HL-60 (cell line): Measurements from ENCODE around the gene TTN.
"Not testable (repeated sequence)": the region's sequence is repeated elsewhere in the genome, so short reads cannot be mapped to it uniquely, and the experiment has no call there.

Experiments
- DNase-seq, 2 experiments: peaks; one replicate each; pipeline ENCODE4 v3.0.0-alpha.2; 2010 to 2020; ENCODE audit warnings: low read depth in 1 of 2, low spot score in 1 of 2
- H3K27ac ChIP-seq: fragments of 250-450 bp; sonication (Bioruptor Pico); replicated peaks from 2 replicates; pipeline ENCODE4 v1.5.1; 2020; ENCODE audit warnings: mild to moderate bottlenecking, moderate library complexity
- H3K27me3 ChIP-seq: fragments of 250-450 bp; sonication (Bioruptor Pico); 2 replicates; pipeline ENCODE4 v1.5.1; 2021; ENCODE audit warnings: mild to moderate bottlenecking, moderate library complexity; ENCODE audit not compliant: insufficient read depth, poor library complexity, severe bottlenecking
- H3K4me3 ChIP-seq: replicated peaks from 2 replicates; pipeline ENCODE4 v1.5.1; 2011; ENCODE audit warnings: mild to moderate bottlenecking, control low read depth, low read length; ENCODE audit not compliant: insufficient read depth
- CTCF ChIP-seq: IDR thresholded peaks from one replicate; pipeline ENCODE4 v1.5.1; 2011; ENCODE audit warnings: low read length, control low read depth, inconsistent platforms; ENCODE audit not compliant: insufficient read depth
- GABPA ChIP-seq: IDR thresholded peaks from 2 replicates; pipeline ENCODE4 v1.6.1; 2012; ENCODE audit warnings: low read depth
- POLR2AphosphoS5 ChIP-seq: IDR thresholded peaks from 2 replicates; pipeline ENCODE4 v1.6.1; 2012; ENCODE audit warnings: low read depth
- REST ChIP-seq: IDR thresholded peaks from 2 replicates; pipeline ENCODE4 v1.6.1; 2012; ENCODE audit warnings: low read depth; ENCODE audit not compliant: insufficient replicate concordance
- SPI1 ChIP-seq: IDR thresholded peaks from 2 replicates; pipeline ENCODE4 v1.6.1; 2012; ENCODE audit warnings: low read depth, mild to moderate bottlenecking, borderline replicate concordance

The TTN gene

GRCh38 chr2:178528647-178529046 lies 278.6 kb downstream of the TTN start:
- no peak overlapping the region for H3K4me3 ChIP-seq
- no peak for DNase-seq
- no peaks in the 10 kb centered on the region for H3K27me3 ChIP-seq
- TF ChIP-seq CTCF (no peak), SPI1 (no peak), POLR2AphosphoS5 (no peak), GABPA (no peak), REST (no peak)
- peak overlapping the region; percentile 86 for H3K27ac ChIP-seq

GRCh38 chr2:178527592-178527991 lies 279.6 kb downstream of the TTN start:
- Histone ChIP-seq H3K4me3 (no peak overlapping the region), H3K27ac (no peak overlapping the region), H3K27me3 (no peaks in the 10 kb centered on the region)
- no peak for TF ChIP-seq CTCF
- TF ChIP-seq SPI1, result no peak
- no peak for TF ChIP-seq GABPA
- TF ChIP-seq REST, result no peak
- no peak for TF ChIP-seq POLR2AphosphoS5
- DNase-seq, result no peak

- TF ChIP-seq SPI1, result no peak
- no peak for TF ChIP-seq POLR2AphosphoS5
- no peak for TF ChIP-seq GABPA
- TF ChIP-seq CTCF, result no peak
- TF ChIP-seq REST, result no peak
- H3K27me3 ChIP-seq, result no peaks in the 10 kb centered on the region
- H3K4me3 ChIP-seq, result no peak overlapping the region
- no peak for DNase-seq
- no peak overlapping the region for H3K27ac ChIP-seq
Observed at GRCh38 chr2:178526256-178526655, 281.0 kb downstream of the TTN start.

GRCh38 chr2:178525460-178525859 lies 281.8 kb downstream of the TTN start:
- not testable (repeated sequence) for H3K27me3 ChIP-seq, H3K4me3 ChIP-seq, DNase-seq, H3K27ac ChIP-seq

GRCh38 chr2:178525010-178525409 lies 282.2 kb downstream of the TTN start:
- not testable (repeated sequence) for DNase-seq, H3K4me3 ChIP-seq, H3K27ac ChIP-seq, H3K27me3 ChIP-seq
